Right lobe of liver (tissue), 4 donors: ENCODE measurements around the gene TTLL3.

Source experiments
- CTCF ChIP-seq, 4 donors: fragments of 200-600 bp in 3 of 4; fragments of 450-650 bp in 1 of 4; IDR thresholded peaks; one replicate each; pipeline versions ENCODE4 v1.5.1 to v1.8.0; 2016 to 2022; ENCODE audit warnings: antibody characterized with exemption in 4 of 4, mild to moderate bottlenecking in 2 of 4
- POLR2A ChIP-seq: fragments of 450-650 bp; IDR thresholded peaks from one replicate; pipeline ENCODE4 v1.6.1; 2017; ENCODE audit warnings: antibody characterized with exemption, mild to moderate bottlenecking
- donor health status: DM: no; HTN: no; CAD: no.
- donor health status: DM: no; HTN: no; CAD: no.
- donor health status: DM: no; HTN: yes; CAD: no.

- no peak for TF ChIP-seq CTCF (IDR thresholded peaks at IDR 0.05)
- no peak for TF ChIP-seq POLR2A
Measured at GRCh38 chr3:9859530-9860025, 49.5 kb downstream of the TTLL3 start.
